SH-SY5Y (cell line): ENCODE measurements around the gene ARHGAP18.

ENCODE experiments used
- GATA2 ChIP-seq: IDR thresholded peaks from 2 replicates; pipeline ENCODE4 v1.6.1; 2011; ENCODE audit warnings: mild to moderate bottlenecking, low read depth, low read length
- GATA3 ChIP-seq: IDR thresholded peaks from 2 replicates; pipeline ENCODE4 v1.6.1; 2011; ENCODE audit warnings: low read depth, mild to moderate bottlenecking, low read length, moderate library complexity

GRCh38 chr6:129542705-129543104 lies 167.3 kb downstream of the ARHGAP18 start:
- TF ChIP-seq GATA2, result no peak
- TF ChIP-seq GATA3, result no peak
